C4-2B (cell line): ENCODE data around the gene TBKBP1.

Experiments
- H3K27ac ChIP-seq: fragments of 450-650 bp; 2 replicates; pipeline ENCODE4 v1.5.1; 2017
- CTCF ChIP-seq: fragments of 450-650 bp; conservative IDR thresholded peaks from 2 replicates; pipeline ENCODE4 v1.5.1; 2017; ENCODE audit warnings: mild to moderate bottlenecking
- ZFX ChIP-seq: fragments of 450-650 bp; IDR thresholded peaks from 2 replicates; pipeline ENCODE4 v1.6.1; 2017

The TBKBP1 gene

GRCh38 chr17:47651704-47652103 lies 42.3 kb upstream of the TBKBP1 start:
- H3K27ac ChIP-seq = no peak overlapping the region
- TF ChIP-seq CTCF (no peak), ZFX (no peak)

GRCh38 chr17:47652570-47652969 lies 41.4 kb upstream of the TBKBP1 start:
- TF ChIP-seq ZFX (no peak), CTCF (no peak)
- H3K27ac ChIP-seq = no peak overlapping the region

- no peak overlapping the region for H3K27ac ChIP-seq
- no peak for TF ChIP-seq CTCF
- TF ChIP-seq ZFX = no peak
Observed at GRCh38 chr17:47653442-47653841, 40.5 kb upstream of the TBKBP1 start.

GRCh38 chr17:47654991-47655390 lies 39.0 kb upstream of the TBKBP1 start:
- TF ChIP-seq ZFX (no peak), CTCF (no peak)
- no peak overlapping the region for H3K27ac ChIP-seq

GRCh38 chr17:47660064-47660492 lies 33.9 kb upstream of the TBKBP1 start:
- H3K27ac ChIP-seq = no peak overlapping the region
- TF ChIP-seq CTCF = no peak
- no peak for TF ChIP-seq ZFX

GRCh38 chr17:47663912-47664623 lies 29.9 kb upstream of the TBKBP1 start:
- no peak overlapping the region for H3K27ac ChIP-seq

GRCh38 chr17:47664624-47664941 lies 29.4 kb upstream of the TBKBP1 start:
- no peak overlapping the region for H3K27ac ChIP-seq
- TF ChIP-seq ZFX = no peak
- TF ChIP-seq CTCF = peak; percentile 59

More at GRCh38 chr17:47663912-47664623, 29.9 kb upstream of the TBKBP1 start:
- TF ChIP-seq ZFX = no peak
- TF ChIP-seq CTCF = peak; percentile 93
